Activated CD8-positive, alpha-beta T cell treated with anti-CD3 and anti-CD28 coated beads, Interleukin-2, amount 10 ng/mL, durations not matched to agents 7 days and 5 days (primary cell): ENCODE results near the gene UBA7. TPM values are rescaled to one million over a fixed set of nuclear protein-coding genes. Genes with fewer than 3 reads are reported as not detected.

Experiments
- ATAC-seq: fragments of 150-1000 bp; cut with Tn5 transposase; one replicate; pipeline ENCODE4 v1.10.0; 2021; ENCODE audit warnings: moderate library complexity
- CTCF ChIA-PET: fragments of 350-600 bp; sonication (Branson Sonifier 250); formaldehyde crosslinking; loops from one replicate; lab custom pipeline; 2021; ENCODE audit warnings: antibody characterized with exemption; lab: Charles Lee
- POLR2A ChIA-PET: fragments of 350-600 bp; sonication (Branson Sonifier 250); formaldehyde crosslinking; loops from one replicate; lab custom pipeline; 2021; ENCODE audit warnings: antibody characterized with exemption; lab: Charles Lee
- DNase-seq: peaks from one replicate; pipeline ENCODE4 v3.0.0-alpha.2; 2020
- H3K27ac Mint-ChIP-seq: one replicate; pipeline ENCODE4 v1.8.0; 2021; ENCODE audit warnings: mild to moderate bottlenecking, mixed read lengths
- H3K27me3 Mint-ChIP-seq: one replicate; pipeline ENCODE4 v1.8.0; 2021; ENCODE audit warnings: low read depth, mixed read lengths
- H3K36me3 Mint-ChIP-seq: one replicate; pipeline ENCODE4 v1.8.0; 2021; ENCODE audit warnings: low read depth, mixed read lengths
- H3K4me1 Mint-ChIP-seq: one replicate; pipeline ENCODE4 v1.8.0; 2021; ENCODE audit warnings: low read depth, mixed read lengths
- H3K4me3 Mint-ChIP-seq: one replicate; pipeline ENCODE4 v1.8.0; 2021; ENCODE audit warnings: mild to moderate bottlenecking, mixed read lengths
- H3K9me3 Mint-ChIP-seq: one replicate; pipeline ENCODE4 v1.8.0; 2022; ENCODE audit warnings: mixed read lengths; ENCODE audit not compliant: insufficient read depth
- total RNA-seq, 2 experiments: library from RNA; stranded (reverse); gene quantifications; one replicate each; pipeline ENCODE4 v1.2.3, GENCODE V29; 2021

The UBA7 gene
- total RNA-seq, 2 experiments from 2014 or later, result 187 to 208 TPM

DNA sequence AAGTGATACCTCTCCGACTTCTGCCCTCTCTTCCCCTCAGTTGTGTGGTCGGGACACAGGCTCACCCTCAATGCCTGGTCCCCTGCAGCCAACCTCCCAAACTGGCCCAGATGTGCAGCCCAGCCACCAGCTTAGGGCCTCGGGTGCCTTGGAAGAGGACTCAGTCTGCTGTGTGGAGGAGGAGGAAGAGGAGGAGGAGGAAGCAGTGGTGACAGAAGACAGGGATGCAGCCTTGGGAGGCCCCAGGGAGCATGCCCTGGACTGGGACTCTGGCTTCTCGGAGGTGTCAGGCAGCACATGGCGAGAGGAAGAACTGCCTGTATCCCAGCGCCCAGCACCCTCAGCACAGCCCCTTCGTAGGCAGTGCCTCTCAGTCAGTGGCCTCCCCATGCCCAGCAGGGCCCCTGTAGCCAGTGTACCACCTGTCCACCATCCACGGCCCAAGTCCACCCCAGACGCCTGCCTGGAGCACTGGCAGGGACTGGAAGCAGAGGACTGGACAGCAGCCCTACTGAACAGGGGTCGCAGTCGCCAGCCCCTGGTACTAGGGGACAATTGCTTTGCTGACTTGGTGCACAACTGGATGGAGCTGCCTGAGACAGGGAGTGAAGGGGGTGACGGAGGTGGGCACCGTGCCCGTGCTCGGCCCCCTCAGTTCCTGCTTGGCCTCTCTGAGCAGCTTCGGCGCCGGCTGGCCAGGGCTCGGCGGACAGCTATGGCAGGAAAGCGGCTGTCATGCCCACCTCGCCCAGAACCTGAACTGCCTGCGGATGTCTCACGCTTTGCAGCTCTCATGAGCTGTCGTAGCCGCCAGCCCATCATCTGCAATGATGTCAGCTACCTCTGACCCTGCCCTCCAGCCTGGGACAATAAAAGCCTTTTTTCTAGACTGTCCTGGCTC is 9.4 kb downstream of the UBA7 start:
- Mint-ChIP-seq H3K4me1 (peaks cover 57% of the 10 kb centered on the region), H3K36me3 (peaks cover 21% of the 10 kb centered on the region), H3K27me3 (peaks cover 16% of the 10 kb centered on the region), H3K4me3 (peak overlapping the region; percentile 83), H3K27ac (peak overlapping the region; percentile 77), H3K9me3 (no peaks in the 10 kb centered on the region)
- ATAC-seq, result no peak
- no peak for DNase-seq
- CTCF ChIA-PET, result interaction anchor here (0.7 to 16.3 kb wide), 12 partner anchors 8 to 355 kb away, joined by 3 to 305 read pairs (median 10); partner anchors contain the start of genes AMIGO3, IP6K1 and UBA7
- POLR2A ChIA-PET, result interaction anchor here (1.1 to 4.2 kb wide), 4 partner anchors 8 to 115 kb away, joined by 3 to 23 read pairs (median 10); partner anchors contain the start of genes IP6K1, MST1, RNF123 and UBA7

DNA sequence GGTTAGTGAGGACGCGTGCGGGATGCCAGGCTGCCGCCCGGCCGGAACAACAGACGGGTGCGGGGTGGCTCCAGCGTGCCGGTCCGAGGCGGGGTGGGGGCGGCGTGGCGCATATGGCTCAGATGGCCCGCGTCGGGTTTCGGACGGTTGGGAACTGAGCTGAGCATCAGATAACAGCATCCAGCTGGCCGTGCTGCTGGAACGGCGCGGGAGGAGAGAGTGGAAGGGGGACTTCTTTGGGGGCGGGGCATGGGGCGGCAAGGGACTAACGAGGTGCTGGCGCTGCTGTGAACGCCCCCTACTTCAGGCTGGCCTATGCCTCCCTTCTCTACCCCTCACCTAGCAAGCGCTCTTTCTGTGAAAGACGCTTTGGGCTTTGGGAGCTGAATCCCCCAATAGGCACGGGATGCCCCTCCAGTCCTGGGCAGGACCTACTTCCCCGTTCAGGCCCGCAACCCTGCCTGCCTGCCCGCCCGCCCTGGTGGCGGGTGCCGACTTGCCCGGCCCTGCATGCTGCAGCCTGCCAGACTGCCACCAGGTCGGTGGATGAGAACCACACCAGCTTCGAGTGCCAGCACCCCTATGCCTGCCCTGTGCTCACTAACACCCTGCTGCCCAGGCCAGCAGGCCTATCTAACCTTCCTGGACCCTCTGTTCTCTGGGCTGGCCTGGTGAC is 10.2 kb downstream of the UBA7 start:
- POLR2A ChIA-PET, result interaction anchor here (0.9 to 4.2 kb wide), 4 partner anchors 9 to 114 kb away, joined by 3 to 23 read pairs (median 10); partner anchors contain the start of genes IP6K1, MST1, RNF123 and UBA7
- peak; percentile 26 for ATAC-seq
- CTCF ChIA-PET, result interaction anchor here (0.8 to 16.3 kb wide), 20 partner anchors 9 to 287 kb away, joined by 3 to 305 read pairs (median 7); partner anchors contain the start of genes IP6K1, TRAIP and UBA7
- Mint-ChIP-seq H3K27me3 (peaks cover 16% of the 10 kb centered on the region), H3K27ac (peak overlapping the region; percentile 54), H3K9me3 (no peaks in the 10 kb centered on the region), H3K4me1 (peaks cover 53% of the 10 kb centered on the region), H3K4me3 (peak overlapping the region; percentile 83), H3K36me3 (peaks cover 18% of the 10 kb centered on the region)
- DNase-seq, result peak; percentile 52

DNA sequence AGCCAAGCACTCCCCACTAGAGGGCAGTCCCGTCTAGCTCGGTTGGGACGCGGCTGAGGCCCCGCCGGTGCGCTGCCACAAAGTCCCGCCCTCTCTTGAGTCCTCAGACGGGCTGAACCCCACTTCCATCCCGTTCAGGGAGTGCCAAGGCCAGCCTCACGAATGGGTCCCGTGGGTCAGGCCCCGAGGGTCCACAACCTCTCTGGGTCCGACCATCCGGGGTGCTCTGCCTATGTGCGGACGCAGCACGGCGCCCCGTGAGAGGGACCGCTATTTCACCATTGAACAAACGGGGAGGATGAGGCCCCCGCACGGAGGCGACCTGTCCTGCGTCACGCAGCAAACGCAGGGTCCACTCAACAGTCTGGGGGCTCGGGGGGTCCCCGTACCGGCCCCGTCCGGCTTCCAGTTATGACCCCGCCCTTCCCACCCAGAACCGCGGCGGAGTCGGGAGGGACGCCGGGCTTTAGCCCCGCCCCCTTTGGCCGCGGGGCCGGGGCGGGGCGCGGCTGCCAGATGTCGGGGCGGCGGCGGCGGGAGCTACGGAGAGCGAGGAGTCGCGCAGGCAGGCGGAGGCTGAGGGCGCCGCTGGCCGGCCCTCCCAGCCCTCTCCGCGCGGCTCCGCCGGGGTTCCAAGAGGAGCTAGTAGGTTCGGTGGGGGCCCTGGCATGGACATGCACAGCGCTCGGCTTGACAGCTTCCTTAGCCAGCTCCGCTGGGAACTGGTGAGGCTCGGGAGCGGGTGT is 10.9 kb downstream of the UBA7 start, which contains the start of gene INKA1:
TSS of gene INKA1 (plus strand) at position 543 of the 746 bp plus-strand sequence. CDS start at position 675, 132 bp downstream.
- Mint-ChIP-seq H3K36me3 (peaks cover 14% of the 10 kb centered on the region), H3K4me3 (peak within 1 kb of the TSS; percentile 83), H3K4me1 (peaks cover 46% of the 10 kb centered on the region), H3K27ac (peak within 1 kb of the TSS; percentile 83), H3K27me3 (peaks cover 16% of the 10 kb centered on the region), H3K9me3 (no peaks in the 10 kb centered on the region)
- DNase-seq, result peak; percentile 93
- ATAC-seq, result peak; percentile 87
- POLR2A ChIA-PET, result interaction anchor here (0.6 to 4.2 kb wide), 5 partner anchors 10 to 114 kb away, joined by 3 to 23 read pairs (median 3); partner anchors contain the start of genes IP6K1, MST1, RNF123 and UBA7
- CTCF ChIA-PET, result interaction anchor here (0.8 to 16.3 kb wide), 23 partner anchors 10 to 393 kb away, joined by 3 to 305 read pairs (median 7); partner anchors contain the start of genes IP6K1, TRAIP and UBA7

DNA sequence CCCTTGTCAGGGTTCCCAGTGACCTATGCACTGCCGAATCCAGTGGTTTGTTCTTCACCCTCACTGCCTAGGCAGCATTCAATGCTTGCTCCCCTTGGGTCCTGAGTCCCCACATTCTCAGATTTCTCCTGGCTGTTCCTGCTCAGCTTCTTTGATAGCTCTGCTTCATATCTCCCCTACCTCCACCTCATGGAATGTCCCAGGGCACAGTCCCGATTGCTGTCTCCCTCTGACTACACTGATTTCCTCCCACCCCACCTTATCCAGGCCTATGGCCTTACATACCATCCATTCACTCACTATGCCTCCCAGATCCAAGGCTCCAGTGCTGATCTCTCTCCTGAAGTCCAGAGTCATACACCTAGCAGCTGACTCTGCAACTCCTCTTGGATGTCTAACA is 12.6 kb downstream of the UBA7 start:
- H3K9me3 Mint-ChIP-seq, result no peaks in the 10 kb centered on the region
- ChIA-PET POLR2A (interaction anchor here (1.1 kb wide), 1 partner anchor 38 kb away, joined by 3 read pairs; no protein-coding TSS in a partner anchor), CTCF (interaction anchor here (1.4 to 16.3 kb wide), 7 partner anchors 10 to 100 kb away, joined by 5 to 305 read pairs (median 14); partner anchors contain the start of genes IP6K1 and TRAIP)
- no peak for ATAC-seq
- peaks cover 8% of the 10 kb centered on the region for H3K36me3 Mint-ChIP-seq
- no peak overlapping the region for H3K4me3 Mint-ChIP-seq
- no peak overlapping the region for H3K27ac Mint-ChIP-seq
- DNase-seq, result no peak
- H3K4me1 Mint-ChIP-seq, result peaks cover 29% of the 10 kb centered on the region
- peaks cover 16% of the 10 kb centered on the region for H3K27me3 Mint-ChIP-seq

DNA sequence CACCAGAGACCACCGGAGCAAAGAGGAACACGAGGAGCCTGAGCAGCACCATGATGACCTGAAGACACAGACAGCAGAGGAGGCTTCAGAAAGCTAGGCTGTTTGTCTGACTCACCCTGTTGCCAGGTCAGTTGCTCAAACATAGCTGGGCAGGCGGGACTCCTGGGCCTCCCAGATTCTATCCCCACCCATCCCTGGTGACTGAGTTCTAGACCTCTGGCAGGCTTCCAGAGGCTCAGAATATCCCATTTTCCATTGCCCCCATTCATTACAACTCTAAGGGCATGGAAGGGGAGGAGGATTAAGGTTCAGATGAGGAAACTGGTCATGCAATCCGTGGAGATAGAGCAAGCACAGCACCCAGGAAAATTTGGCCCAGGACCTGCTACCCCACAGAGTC is 14.0 kb downstream of the UBA7 start, which contains the start of gene CDHR4:
TSS of gene CDHR4 (minus strand) at position 113 of the 400 bp plus-strand sequence. CDS start at position 52, 61 bp downstream.
- Mint-ChIP-seq H3K36me3 (no peaks in the 10 kb centered on the region), H3K27me3 (peaks cover 16% of the 10 kb centered on the region), H3K9me3 (no peaks in the 10 kb centered on the region), H3K4me1 (peaks cover 15% of the 10 kb centered on the region), H3K4me3 (no peak within 1 kb of the TSS), H3K27ac (no peak within 1 kb of the TSS)
- POLR2A ChIA-PET, result interaction anchor here (1.2 kb wide), 1 partner anchor 13 kb away, joined by 5 read pairs; the partner anchor contains the start of gene IP6K1
- ATAC-seq (no peak), DNase-seq (no peak)
- CTCF ChIA-PET, result interaction anchor here (0.8 to 16.3 kb wide), 4 partner anchors 14 to 106 kb away, joined by 3 to 305 read pairs (median 4); partner anchors contain the start of gene UBA7

DNA sequence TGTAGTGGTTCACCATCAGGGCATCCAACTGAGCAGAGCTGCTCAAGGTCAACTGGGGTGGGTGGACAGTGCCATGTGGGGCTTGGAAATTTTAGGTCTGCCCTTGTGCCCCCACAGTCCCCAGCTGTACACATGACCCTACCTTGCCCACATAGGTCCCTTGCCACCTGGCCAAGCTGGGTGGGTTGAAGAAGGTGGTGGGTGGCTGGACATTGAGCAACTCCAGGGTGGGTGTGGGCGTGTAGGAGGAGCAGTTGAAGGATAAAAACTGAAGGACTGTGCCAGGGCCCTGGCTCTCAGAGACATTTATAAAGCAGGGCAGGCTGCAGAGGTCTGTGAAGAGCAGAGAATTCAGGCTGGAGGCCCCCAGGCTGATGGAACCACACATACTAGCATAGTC is 14.6 kb downstream of the UBA7 start:
- POLR2A ChIA-PET, result interaction anchor here (1.2 kb wide), 1 partner anchor 13 kb away, joined by 5 read pairs; the partner anchor contains the start of gene IP6K1
- Mint-ChIP-seq H3K27ac (no peak overlapping the region), H3K4me3 (no peak overlapping the region), H3K36me3 (no peaks in the 10 kb centered on the region), H3K27me3 (peaks cover 16% of the 10 kb centered on the region), H3K4me1 (peaks cover 10% of the 10 kb centered on the region), H3K9me3 (no peaks in the 10 kb centered on the region)
- no peak for DNase-seq
- CTCF ChIA-PET, result interaction anchor here (0.8 to 16.3 kb wide), 3 partner anchors 15 to 106 kb away, joined by 3 to 305 read pairs (median 3); partner anchors contain the start of gene UBA7
- no peak for ATAC-seq

DNA sequence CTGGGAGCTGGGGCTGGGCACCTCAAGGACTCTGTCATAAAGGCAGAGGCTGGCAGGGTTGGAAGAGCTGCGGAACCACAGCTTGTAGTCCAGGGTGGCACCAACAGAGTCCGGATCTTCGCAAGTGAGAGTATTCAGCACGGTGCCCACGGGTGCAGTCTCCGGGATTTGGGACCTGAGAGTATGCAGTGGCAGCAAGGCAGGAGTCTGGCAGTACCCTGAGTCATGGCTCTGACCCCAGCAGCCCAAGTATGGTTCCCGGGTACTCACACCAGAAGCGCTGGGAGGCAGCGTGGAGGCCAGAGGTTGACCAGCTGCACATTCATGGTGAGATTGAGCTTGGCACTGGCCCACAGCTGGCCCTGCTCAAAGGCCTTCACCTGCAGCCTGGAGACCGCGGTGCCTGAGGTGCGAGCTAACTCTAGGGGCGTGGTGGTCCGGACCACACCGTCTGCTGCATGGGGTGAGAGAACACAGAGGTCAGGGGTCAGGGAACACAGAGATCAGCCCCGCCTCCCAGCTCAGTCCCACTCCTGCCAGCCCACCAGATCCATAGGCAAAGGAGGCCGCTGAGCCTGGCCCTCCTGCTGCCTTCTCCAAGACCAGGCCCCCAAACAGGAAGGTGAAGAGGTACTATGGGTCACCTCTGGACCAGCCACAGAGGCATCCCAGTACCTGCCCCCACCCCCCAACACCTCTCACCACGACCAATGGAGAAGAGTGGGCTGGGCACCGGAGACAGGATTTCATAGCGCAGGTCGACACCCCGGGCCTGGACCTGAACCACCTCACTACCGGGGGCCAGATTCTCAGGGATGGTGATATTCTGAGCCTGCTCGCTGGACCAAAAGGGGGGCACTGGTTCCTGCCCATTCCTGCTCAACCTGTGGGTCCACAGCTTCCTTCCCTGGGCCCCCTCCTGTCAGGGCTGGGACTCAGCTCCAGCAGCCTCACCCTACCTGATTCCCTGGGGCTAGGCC is 18.5 kb downstream of the UBA7 start:
- Mint-ChIP-seq H3K27me3 (peaks cover 5% of the 10 kb centered on the region), H3K4me3 (no peak overlapping the region), H3K4me1 (peaks cover 2% of the 10 kb centered on the region), H3K9me3 (no peaks in the 10 kb centered on the region), H3K27ac (no peak overlapping the region), H3K36me3 (no peaks in the 10 kb centered on the region)
- CTCF ChIA-PET, result interaction anchor here (1.0 kb wide), 1 partner anchor 44 kb away, joined by 3 read pairs; no protein-coding TSS in a partner anchor
- POLR2A ChIA-PET, result no interaction called here
- ATAC-seq (no peak), DNase-seq (no peak)

DNA sequence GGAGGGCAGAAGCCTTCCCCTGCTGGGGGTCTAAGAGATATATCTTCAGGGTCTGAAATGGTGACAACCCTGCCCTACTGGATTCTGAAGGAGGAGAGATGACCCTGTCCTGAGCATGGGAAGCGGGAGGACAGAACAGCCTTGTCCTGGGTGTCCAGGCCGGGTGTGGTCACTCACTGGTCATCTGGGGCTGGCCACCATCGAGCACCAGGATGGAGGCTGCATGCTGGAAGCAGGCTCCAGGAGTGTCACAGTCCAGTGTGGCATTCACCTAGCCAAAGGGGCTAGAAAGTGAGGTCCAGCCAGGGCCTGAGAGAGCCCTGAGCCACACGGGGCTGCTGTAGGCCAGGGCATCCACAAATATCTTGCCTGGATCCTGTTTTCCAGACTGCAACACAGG is 19.3 kb downstream of the UBA7 start:
- Mint-ChIP-seq H3K27me3 (peaks cover 3% of the 10 kb centered on the region), H3K9me3 (no peaks in the 10 kb centered on the region), H3K27ac (no peak overlapping the region), H3K36me3 (no peaks in the 10 kb centered on the region), H3K4me3 (no peak overlapping the region), H3K4me1 (peaks cover 8% of the 10 kb centered on the region)
- POLR2A ChIA-PET, result no interaction called here
- ATAC-seq, result no peak
- CTCF ChIA-PET, result no interaction called here
- no peak for DNase-seq

DNA sequence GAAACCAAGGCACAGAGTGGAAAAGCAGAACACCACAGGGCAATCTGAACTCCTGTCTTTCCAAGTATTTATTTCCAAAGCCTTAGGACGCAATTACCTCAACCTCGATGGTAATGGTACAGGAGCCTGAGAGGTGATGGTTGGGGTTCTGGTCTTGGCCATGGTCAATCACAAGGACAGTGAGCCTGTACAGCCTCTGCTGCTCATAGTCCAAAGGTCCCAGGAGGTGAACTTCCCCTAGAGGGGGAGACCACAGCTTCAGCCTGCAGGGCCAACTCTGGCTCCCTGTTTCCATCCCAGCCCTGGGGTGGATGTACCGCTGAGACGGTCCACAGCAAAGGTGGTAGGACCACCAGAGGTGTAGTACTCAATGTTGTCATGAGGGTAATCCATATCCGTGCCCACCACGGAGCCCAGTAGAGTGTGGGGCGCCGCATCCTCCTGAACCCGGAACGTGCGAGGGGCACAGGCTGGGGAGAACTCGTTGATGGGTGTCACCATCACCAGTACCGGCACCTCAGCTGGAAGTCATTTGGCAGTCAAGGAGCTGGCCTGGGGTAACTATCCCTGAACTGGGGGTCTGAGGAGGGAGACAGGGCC is 20.2 kb downstream of the UBA7 start:
- CTCF ChIA-PET, result no interaction called here

More for the DNA sequence above, 20.2 kb downstream of the UBA7 start:
- Mint-ChIP-seq H3K27ac (no peak overlapping the region), H3K27me3 (peaks cover 3% of the 10 kb centered on the region), H3K4me3 (no peak overlapping the region), H3K9me3 (no peaks in the 10 kb centered on the region), H3K4me1 (peaks cover 8% of the 10 kb centered on the region), H3K36me3 (no peaks in the 10 kb centered on the region)
- POLR2A ChIA-PET, result no interaction called here
- DNase-seq, result no peak
- ATAC-seq, result no peak
